Liver (tissue), 3 donors: Measurements from ENCODE around the gene DRC1.

Experiments
- ATF3 ChIP-seq: IDR thresholded peaks from 2 replicates; pipeline ENCODE4 v1.6.1; 2016; ENCODE audit warnings: antibody characterized with exemption
- CTCF ChIP-seq: fragments of 150-350 bp; IDR thresholded peaks from 2 replicates; pipeline ENCODE4 v1.5.1; 2017; ENCODE audit warnings: improper control_type of control experiment, low read depth, low read length; ENCODE audit not compliant: missing input control
- EGR1 ChIP-seq, 2 donors: IDR thresholded peaks; 2 replicates each; pipeline ENCODE4 v1.6.1; 2016 to 2018; ENCODE audit warnings: antibody characterized with exemption in 2 of 2, low read depth in 2 of 2
- FOXA1 ChIP-seq: IDR thresholded peaks from 2 replicates; pipeline ENCODE4 v1.6.1; 2016; ENCODE audit warnings: antibody characterized with exemption
- GABPA ChIP-seq, 2 donors: IDR thresholded peaks in 1 of 2; conservative IDR thresholded peaks in 1 of 2; 2 replicates each; pipeline ENCODE4 v1.6.1; 2016; ENCODE audit warnings: antibody characterized with exemption in 2 of 2, mild to moderate bottlenecking in 1 of 2, moderate library complexity in 1 of 2
- JUND ChIP-seq, 2 donors: IDR thresholded peaks; 2 replicates each; pipeline ENCODE4 v1.6.1; 2016; ENCODE audit warnings: antibody characterized with exemption in 2 of 2
- MAX ChIP-seq: IDR thresholded peaks from 2 replicates; pipeline ENCODE4 v1.6.1; 2016; ENCODE audit warnings: antibody characterized with exemption
- REST ChIP-seq: IDR thresholded peaks from 2 replicates; pipeline ENCODE4 v1.6.1; 2016; ENCODE audit warnings: antibody characterized with exemption, mild to moderate bottlenecking
- RXRA ChIP-seq, 2 donors: IDR thresholded peaks; 2 replicates each; pipeline ENCODE4 v1.6.1; 2017 to 2018; ENCODE audit warnings: antibody characterized with exemption in 2 of 2, mild to moderate bottlenecking in 1 of 2
- SP1 ChIP-seq: IDR thresholded peaks from 2 replicates; pipeline ENCODE4 v1.6.1; 2018; ENCODE audit warnings: antibody characterized with exemption, mild to moderate bottlenecking
- TAF1 ChIP-seq: conservative IDR thresholded peaks from 2 replicates; pipeline ENCODE4 v1.6.1; 2016; ENCODE audit warnings: antibody characterized with exemption, mild to moderate bottlenecking
- YY1 ChIP-seq: IDR thresholded peaks from 2 replicates; pipeline ENCODE4 v1.6.1; 2016; ENCODE audit warnings: antibody characterized with exemption, mild to moderate bottlenecking
- ZBTB33 ChIP-seq: IDR thresholded peaks from 2 replicates; pipeline ENCODE4 v1.6.1; 2016; ENCODE audit warnings: antibody characterized with exemption
- donor health status: healthy.
- donor health status: healthy.

GRCh38 chr2:26359886-26360473 lies 41.7 kb upstream of the DRC1 start:
- TF ChIP-seq CTCF (no peak), FOXA1 (no peak), JUND (IDR thresholded peaks at IDR 0.05) (no peak), MAX (no peak), RXRA (IDR thresholded peaks at IDR 0.05) (no peak), GABPA (IDR thresholded peaks at IDR 0.05 in 1 of 2, conservative IDR thresholded peaks at IDR 0.05 in 1 of 2) (no peak), ATF3 (no peak), YY1 (no peak), SP1 (no peak), REST (no peak), EGR1 (IDR thresholded peaks at IDR 0.05; ENCODE audit: low read depth in 2 of 2) (no peak), TAF1 (no peak), ZBTB33 (no peak)
